Measurements from ENCODE around the gene TYROBP.
A peak's percentile ranks its signal among the peaks of the same experiment; 100 is the strongest.

TYROBP gene

GRCh38 chr19:35904311-35905068 lies 3.6 kb downstream of the TYROBP start:
- H3K4me3 ChIP-seq (ENCODE audit: low read length) = no peak overlapping the region
- TF ChIP-seq CTCF (conservative IDR thresholded peaks at IDR 0.05; ENCODE audit: low read depth, low read length) = no peak
- no peak for DNase-seq (ENCODE audit: low read depth)

- peak overlapping the region; percentile 36 for H3K4me3 ChIP-seq (ENCODE audit: low read length)
- no peak for DNase-seq (ENCODE audit: low read depth)
- no peak for TF ChIP-seq CTCF (conservative IDR thresholded peaks at IDR 0.05; ENCODE audit: low read depth, low read length)
These were observed 4.4 kb downstream of the TYROBP start for GRCh38 chr19:35903550-35904179.

GRCh38 chr19:35902870-35903475 lies 5.1 kb downstream of the TYROBP start:
- no peak for DNase-seq (ENCODE audit: low read depth)
- H3K4me3 ChIP-seq (ENCODE audit: low read length) = peak overlapping the region; percentile 36
- no peak for TF ChIP-seq CTCF (conservative IDR thresholded peaks at IDR 0.05; ENCODE audit: low read depth, low read length)

- H3K4me3 ChIP-seq (ENCODE audit: low read length) = peak within 1 kb of the TSS; percentile 36
- no peak for DNase-seq (ENCODE audit: low read depth)
- TF ChIP-seq CTCF (conservative IDR thresholded peaks at IDR 0.05; ENCODE audit: low read depth, low read length) = no peak
These were observed 6.0 kb downstream of the TYROBP start, which contains the start of gene HCST for GRCh38 chr19:35901854-35902661. TSS of gene HCST (plus strand) at chr19:35902529. CDS start at chr19:35902594, 65 bp downstream.

- H3K4me3 ChIP-seq (ENCODE audit: low read length) = no peak overlapping the region
- no peak for DNase-seq (ENCODE audit: low read depth)
- TF ChIP-seq CTCF (conservative IDR thresholded peaks at IDR 0.05; ENCODE audit: low read depth, low read length) = no peak
These were observed 6.9 kb downstream of the TYROBP start for GRCh38 chr19:35901055-35901644.

GRCh38 chr19:35899547-35900214 lies 8.4 kb downstream of the TYROBP start:
- DNase-seq (ENCODE audit: low read depth) = peak; percentile 23
- TF ChIP-seq CTCF (conservative IDR thresholded peaks at IDR 0.05; ENCODE audit: low read depth, low read length) = no peak
- peak overlapping the region; percentile 70 for H3K4me3 ChIP-seq (ENCODE audit: low read length)
